Fibroblast of lung (primary cell): ENCODE data around the gene CDC25B. TPM values are rescaled to one million over a fixed set of nuclear protein-coding genes. Genes with fewer than 3 reads are reported as not detected.
"Not testable (repeated sequence)": the region's sequence is repeated elsewhere in the genome, so short reads cannot be mapped to it uniquely, and the experiment has no call there.

Experiments
- DNase-seq, 2 donors: peaks; one replicate each; pipeline versions ENCODE4 v3.0.0 to v3.0.0-alpha.2; 2010; ENCODE audit warnings: low read depth in 2 of 2
- H2AFZ ChIP-seq: 2 replicates; pipeline ENCODE4 v1.5.1; 2012; ENCODE audit warnings: low read length, control low read depth, inconsistent platforms
- H3K27ac ChIP-seq: 2 replicates; pipeline ENCODE4 v1.5.1; 2011; ENCODE audit warnings: low read length, control low read depth; ENCODE audit not compliant: insufficient read depth
- H3K27me3 ChIP-seq: 2 replicates; pipeline ENCODE4 v1.5.1; 2011; ENCODE audit warnings: mild to moderate bottlenecking, low read length; ENCODE audit not compliant: control insufficient read depth, insufficient read depth
- H3K36me3 ChIP-seq: 2 replicates; pipeline ENCODE4 v1.5.1; 2011; ENCODE audit warnings: low read length; ENCODE audit not compliant: control insufficient read depth, insufficient read depth
- H3K4me1 ChIP-seq: 2 replicates; pipeline ENCODE4 v1.5.1; 2011; ENCODE audit warnings: low read length; ENCODE audit not compliant: control insufficient read depth, insufficient read depth; ENCODE audit errors: extremely low read depth
- H3K4me2 ChIP-seq: 2 replicates; pipeline ENCODE4 v1.5.1; 2011; ENCODE audit warnings: low read length, control low read depth; ENCODE audit not compliant: insufficient read depth; ENCODE audit errors: extremely low read depth
- H3K4me3 ChIP-seq, 4 experiments: fragments of 200-600 bp in 1 of 4; sonication (generic) in 1 of 4; replicated peaks in 1 of 4; 2 replicates each; pipeline ENCODE4 v1.5.1; 2011 to 2016; ENCODE audit warnings: low read length in 4 of 4, low read depth in 3 of 4, mild to moderate bottlenecking in 3 of 4, control low read depth in 2 of 4, inconsistent platforms in 1 of 4, mixed read lengths in 1 of 4; ENCODE audit not compliant: insufficient read depth in 1 of 4; ENCODE audit errors: control extremely low read depth in 1 of 4
- H3K79me2 ChIP-seq: 2 replicates; pipeline ENCODE4 v1.5.1; 2012; ENCODE audit warnings: mild to moderate bottlenecking, low read length, inconsistent platforms; ENCODE audit not compliant: control insufficient read depth, insufficient read depth
- H3K9ac ChIP-seq: 2 replicates; pipeline ENCODE4 v1.5.1; 2011; ENCODE audit warnings: mild to moderate bottlenecking, low read length, control low read depth; ENCODE audit not compliant: insufficient read depth
- H3K9me3 ChIP-seq: 2 replicates; pipeline ENCODE4 v1.5.1; 2012; ENCODE audit warnings: low read depth, low read length; ENCODE audit not compliant: control insufficient read depth, insufficient read depth
- H4K20me1 ChIP-seq: 2 replicates; pipeline ENCODE4 v1.5.1; 2011; ENCODE audit warnings: low read length; ENCODE audit not compliant: control insufficient read depth, insufficient read depth; ENCODE audit errors: extremely low read depth
- EZH2 ChIP-seq: IDR thresholded peaks from 2 replicates; pipeline ENCODE4 v1.5.1; 2012; ENCODE audit warnings: low read length, control low read depth, mild to moderate bottlenecking; ENCODE audit errors: missing control alignments
- polyA plus RNA-seq, 2 donors: library from polyadenylated mRNA; depleted of rRNA in 1 of 2; stranded (reverse) in 1 of 2; unstranded in 1 of 2; fragments of >200 nt; gene quantifications; 2 replicates each; pipeline ENCODE4 v1.2.1, GENCODE V29; 2011 to 2012; ENCODE audit warnings: missing spikeins in 1 of 2
- total RNA-seq: library from RNA; depleted of rRNA; stranded (reverse); fragments of >200 nt; gene quantifications from 2 replicates; pipeline ENCODE4 v1.2.1, GENCODE V29; 2014
- TF ChIP-seq, protein P1 (sequence below), 2 donors: IDR thresholded peaks in 1 of 2; conservative IDR thresholded peaks in 1 of 2; 1 replicate in 1 of 2; 2 replicates in 1 of 2; pipeline ENCODE4 v1.5.1; 2011 to 2012; ENCODE audit warnings: low read length in 2 of 2, control low read depth in 1 of 2, inconsistent platforms in 1 of 2, low read depth in 1 of 2, mild to moderate bottlenecking in 1 of 2

The CDC25B gene
- total and polyA plus RNA-seq, 2 donors (not counting 1 experiment from before 2014, with no cell fraction given) = 38.2 to 62.1 TPM

DNA sequence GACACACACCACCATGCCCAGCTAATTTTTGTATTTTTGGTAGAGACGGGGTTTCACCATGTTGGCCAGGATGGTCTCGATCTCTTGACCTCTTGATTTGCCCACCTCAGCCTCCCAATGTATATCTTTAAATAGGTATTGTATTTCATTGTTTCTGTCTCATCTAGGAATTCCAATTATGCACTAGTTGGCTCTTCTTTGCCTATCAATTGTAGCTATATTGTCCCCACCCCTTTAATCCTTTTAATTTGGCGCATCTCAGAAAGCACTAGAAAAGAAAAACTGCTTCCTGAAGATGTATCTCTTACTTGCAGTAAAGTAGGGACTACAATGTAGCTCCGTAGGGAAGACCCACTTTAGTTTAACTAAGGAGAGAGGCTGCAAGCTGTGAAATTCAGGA is 40.0 kb downstream of the CDC25B start:
- Histone ChIP-seq H3K4me1 (no peaks in the 10 kb centered on the region), H3K79me2 (no peaks in the 10 kb centered on the region), H3K27me3 (no peaks in the 10 kb centered on the region), H3K36me3 (no peaks in the 10 kb centered on the region), H3K27ac (no peak overlapping the region), H3K9me3 (no peaks in the 10 kb centered on the region), H4K20me1 (no peaks in the 10 kb centered on the region), H3K4me3 (no peak overlapping the region), H3K9ac (no peak overlapping the region), H3K4me2 (no peak overlapping the region), H2AFZ (no peak overlapping the region)
- no peak for DNase-seq
- TF ChIP-seq EZH2 = no peak
- TF ChIP-seq, protein P1, sequence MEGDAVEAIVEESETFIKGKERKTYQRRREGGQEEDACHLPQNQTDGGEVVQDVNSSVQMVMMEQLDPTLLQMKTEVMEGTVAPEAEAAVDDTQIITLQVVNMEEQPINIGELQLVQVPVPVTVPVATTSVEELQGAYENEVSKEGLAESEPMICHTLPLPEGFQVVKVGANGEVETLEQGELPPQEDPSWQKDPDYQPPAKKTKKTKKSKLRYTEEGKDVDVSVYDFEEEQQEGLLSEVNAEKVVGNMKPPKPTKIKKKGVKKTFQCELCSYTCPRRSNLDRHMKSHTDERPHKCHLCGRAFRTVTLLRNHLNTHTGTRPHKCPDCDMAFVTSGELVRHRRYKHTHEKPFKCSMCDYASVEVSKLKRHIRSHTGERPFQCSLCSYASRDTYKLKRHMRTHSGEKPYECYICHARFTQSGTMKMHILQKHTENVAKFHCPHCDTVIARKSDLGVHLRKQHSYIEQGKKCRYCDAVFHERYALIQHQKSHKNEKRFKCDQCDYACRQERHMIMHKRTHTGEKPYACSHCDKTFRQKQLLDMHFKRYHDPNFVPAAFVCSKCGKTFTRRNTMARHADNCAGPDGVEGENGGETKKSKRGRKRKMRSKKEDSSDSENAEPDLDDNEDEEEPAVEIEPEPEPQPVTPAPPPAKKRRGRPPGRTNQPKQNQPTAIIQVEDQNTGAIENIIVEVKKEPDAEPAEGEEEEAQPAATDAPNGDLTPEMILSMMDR (conservative IDR thresholded peaks at IDR 0.05 in 1 of 2, IDR thresholded peaks at IDR 0.05 in 1 of 2; ENCODE audit: low read depth in 1 of 2, low read length in 2 of 2) = no peak

GRCh38 chr20:3839328-3839727 is 43.2 kb downstream of the CDC25B start:
- H3K4me2 ChIP-seq = no peak overlapping the region
- no peaks in the 10 kb centered on the region for H4K20me1 ChIP-seq
- no peaks in the 10 kb centered on the region for H3K36me3 ChIP-seq
- no peak overlapping the region for H3K9ac ChIP-seq
- H3K27ac ChIP-seq = no peak overlapping the region
- no peak for TF ChIP-seq EZH2
- TF ChIP-seq, protein P1 (conservative IDR thresholded peaks at IDR 0.05 in 1 of 2, IDR thresholded peaks at IDR 0.05 in 1 of 2; ENCODE audit: low read depth in 1 of 2, low read length in 2 of 2) = no peak
- H2AFZ ChIP-seq = no peak overlapping the region
- no peaks in the 10 kb centered on the region for H3K9me3 ChIP-seq
- peaks cover 3% of the 10 kb centered on the region for H3K4me1 ChIP-seq
- H3K79me2 ChIP-seq = no peaks in the 10 kb centered on the region
- no peak for DNase-seq
- no peak overlapping the region for H3K4me3 ChIP-seq
- H3K27me3 ChIP-seq = no peaks in the 10 kb centered on the region

DNA sequence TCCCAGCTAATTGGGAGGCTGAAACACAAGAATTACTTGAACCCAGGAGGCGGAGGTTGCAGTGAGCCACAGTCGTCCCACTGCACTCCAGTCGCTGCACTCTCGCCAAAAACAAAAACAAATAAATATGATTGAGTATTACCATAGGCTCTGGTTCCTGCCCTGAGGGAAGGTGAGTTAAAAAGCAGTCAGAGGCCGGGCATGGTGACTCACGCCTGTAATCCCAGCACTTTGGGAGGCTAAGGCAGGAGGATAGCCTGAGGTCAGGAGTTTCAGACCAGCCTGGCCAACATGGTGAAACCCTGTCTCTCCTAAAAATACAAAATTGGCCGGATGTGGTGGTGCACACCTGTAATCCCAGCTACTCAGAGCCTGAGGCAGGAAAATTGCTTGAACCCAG is 44.1 kb downstream of the CDC25B start:
- DNase-seq, H3K9ac ChIP-seq, H3K79me2 ChIP-seq, H4K20me1 ChIP-seq, H3K27ac ChIP-seq, H3K9me3 ChIP-seq, H3K4me2 ChIP-seq, H2AFZ ChIP-seq, H3K4me1 ChIP-seq, H3K4me3 ChIP-seq, H3K36me3 ChIP-seq, H3K27me3 ChIP-seq: not testable (repeated sequence)
